ENCODE data around the gene CABCOCO1.

DNA sequence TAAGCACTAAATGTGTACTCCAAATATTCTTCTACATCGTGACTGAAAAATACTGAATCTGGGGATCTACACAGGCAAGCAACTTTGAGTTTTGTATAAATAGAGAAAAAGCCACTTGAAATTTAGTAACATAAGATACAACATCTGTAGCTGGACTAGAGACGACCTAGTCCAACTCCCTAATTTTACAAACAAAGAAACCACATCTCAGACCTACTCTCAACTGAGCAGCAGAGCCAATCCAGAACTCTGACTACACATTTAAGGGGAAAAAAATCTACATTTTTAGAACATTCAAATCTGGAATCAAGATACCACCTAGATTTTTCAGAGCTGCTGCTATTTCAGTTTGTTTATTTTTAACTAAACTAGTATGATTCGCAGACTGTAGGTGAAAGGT is 88.9 kb downstream of the CABCOCO1 start:
- TF ChIP-seq, protein P1, sequence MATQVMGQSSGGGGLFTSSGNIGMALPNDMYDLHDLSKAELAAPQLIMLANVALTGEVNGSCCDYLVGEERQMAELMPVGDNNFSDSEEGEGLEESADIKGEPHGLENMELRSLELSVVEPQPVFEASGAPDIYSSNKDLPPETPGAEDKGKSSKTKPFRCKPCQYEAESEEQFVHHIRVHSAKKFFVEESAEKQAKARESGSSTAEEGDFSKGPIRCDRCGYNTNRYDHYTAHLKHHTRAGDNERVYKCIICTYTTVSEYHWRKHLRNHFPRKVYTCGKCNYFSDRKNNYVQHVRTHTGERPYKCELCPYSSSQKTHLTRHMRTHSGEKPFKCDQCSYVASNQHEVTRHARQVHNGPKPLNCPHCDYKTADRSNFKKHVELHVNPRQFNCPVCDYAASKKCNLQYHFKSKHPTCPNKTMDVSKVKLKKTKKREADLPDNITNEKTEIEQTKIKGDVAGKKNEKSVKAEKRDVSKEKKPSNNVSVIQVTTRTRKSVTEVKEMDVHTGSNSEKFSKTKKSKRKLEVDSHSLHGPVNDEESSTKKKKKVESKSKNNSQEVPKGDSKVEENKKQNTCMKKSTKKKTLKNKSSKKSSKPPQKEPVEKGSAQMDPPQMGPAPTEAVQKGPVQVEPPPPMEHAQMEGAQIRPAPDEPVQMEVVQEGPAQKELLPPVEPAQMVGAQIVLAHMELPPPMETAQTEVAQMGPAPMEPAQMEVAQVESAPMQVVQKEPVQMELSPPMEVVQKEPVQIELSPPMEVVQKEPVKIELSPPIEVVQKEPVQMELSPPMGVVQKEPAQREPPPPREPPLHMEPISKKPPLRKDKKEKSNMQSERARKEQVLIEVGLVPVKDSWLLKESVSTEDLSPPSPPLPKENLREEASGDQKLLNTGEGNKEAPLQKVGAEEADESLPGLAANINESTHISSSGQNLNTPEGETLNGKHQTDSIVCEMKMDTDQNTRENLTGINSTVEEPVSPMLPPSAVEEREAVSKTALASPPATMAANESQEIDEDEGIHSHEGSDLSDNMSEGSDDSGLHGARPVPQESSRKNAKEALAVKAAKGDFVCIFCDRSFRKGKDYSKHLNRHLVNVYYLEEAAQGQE (IDR thresholded peaks at IDR 0.05; ENCODE audit: insufficient read depth in 1 of 2, low read depth in 2 of 2, low read length in 2 of 2), result no peak
- no peak for TF ChIP-seq POLR2AphosphoS5 (IDR thresholded peaks at IDR 0.05; ENCODE audit: low read depth, low read length)

Data from PFSK-1 (cell line).